NCI-H524 treated with DMSO at 0.1 percent for 48 hours (cell line): Measurements from ENCODE around the gene LRRN4CL.
"Not testable (repeated sequence)": the region's sequence is repeated elsewhere in the genome, so short reads cannot be mapped to it uniquely, and the experiment has no call there.

Experiments
- DNase-seq: peaks from one replicate; lab custom pipeline; 2025; lab: John Stamatoyannopoulos, UW

LRRN4CL gene

DNA sequence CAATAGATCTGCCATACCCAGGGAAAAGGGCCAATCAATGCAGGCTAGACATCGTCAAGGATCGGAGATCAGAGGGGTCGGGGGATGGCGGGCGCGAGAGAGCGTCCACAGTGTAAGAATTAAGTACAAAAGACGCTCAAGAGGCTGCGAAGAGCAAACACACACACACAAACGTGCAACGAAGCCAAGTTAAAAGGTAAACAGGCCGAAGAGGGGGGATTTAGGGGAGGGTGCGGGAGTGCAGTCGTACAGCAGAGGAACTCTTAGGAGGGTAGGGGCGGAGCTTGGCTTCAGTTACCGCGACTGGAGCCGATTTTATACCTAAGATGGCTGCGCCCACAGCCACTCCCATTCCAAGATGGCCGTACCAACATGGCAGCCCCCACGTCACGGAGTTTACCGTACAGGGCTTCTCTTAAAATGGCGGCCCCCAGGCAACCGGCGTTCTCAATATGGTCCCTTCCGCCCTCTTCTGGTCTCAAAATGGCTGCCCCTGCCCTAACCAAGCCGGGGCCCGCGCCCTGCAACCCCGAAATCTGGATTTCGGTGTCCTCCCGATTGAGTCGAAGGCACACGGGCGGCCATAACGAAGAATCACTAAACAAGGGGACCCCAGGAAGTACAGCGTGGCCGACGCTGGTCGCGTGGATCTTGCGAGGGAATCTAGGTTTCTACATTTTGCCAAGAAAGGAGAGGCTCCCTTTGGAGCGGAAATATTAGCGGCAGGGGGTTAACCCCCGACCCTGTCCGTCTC, 20.1 kb upstream of the LRRN4CL start:
- DNase-seq = peak; percentile 86

DNA sequence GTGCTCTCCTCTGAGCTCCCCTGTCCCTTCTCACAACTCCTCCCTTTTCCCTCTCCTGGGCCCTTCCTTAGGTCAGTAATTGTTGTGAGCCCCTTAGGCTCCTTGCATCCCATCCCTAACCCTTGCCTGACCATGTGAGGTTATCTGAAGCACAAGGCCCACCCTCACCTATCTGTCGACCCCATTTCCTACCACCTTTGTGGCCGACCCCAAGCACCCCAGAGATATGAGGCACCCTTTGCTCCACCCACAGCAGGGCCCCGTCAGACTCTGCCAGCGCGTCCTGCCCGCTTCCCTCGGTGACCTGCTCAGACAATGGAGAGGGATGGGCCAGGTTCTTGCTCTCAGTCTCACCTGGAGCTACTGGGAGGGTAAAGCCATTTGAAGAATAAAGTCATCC, 19.5 kb upstream of the LRRN4CL start:
- no peak for DNase-seq

DNA sequence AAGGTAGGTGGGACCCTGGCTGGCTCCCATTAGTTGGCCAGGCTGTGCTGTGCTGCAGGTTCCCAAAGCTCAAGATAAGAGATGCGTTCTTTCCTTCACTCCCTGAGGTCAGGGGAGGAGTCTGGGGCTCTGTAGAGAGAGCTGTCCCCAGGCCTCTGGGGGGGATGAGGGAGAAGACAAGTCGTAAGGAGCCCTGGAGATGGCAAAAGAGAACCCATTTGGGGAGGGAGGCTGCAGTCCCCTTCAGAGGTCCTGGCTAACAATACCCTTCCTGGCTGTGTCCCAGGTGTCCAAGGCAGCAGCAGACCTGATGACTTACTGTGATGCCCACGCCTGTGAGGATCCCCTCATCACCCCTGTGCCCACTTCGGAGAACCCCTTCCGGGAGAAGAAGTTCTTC, 19.1 kb upstream of the LRRN4CL start:
- no peak for DNase-seq

DNA sequence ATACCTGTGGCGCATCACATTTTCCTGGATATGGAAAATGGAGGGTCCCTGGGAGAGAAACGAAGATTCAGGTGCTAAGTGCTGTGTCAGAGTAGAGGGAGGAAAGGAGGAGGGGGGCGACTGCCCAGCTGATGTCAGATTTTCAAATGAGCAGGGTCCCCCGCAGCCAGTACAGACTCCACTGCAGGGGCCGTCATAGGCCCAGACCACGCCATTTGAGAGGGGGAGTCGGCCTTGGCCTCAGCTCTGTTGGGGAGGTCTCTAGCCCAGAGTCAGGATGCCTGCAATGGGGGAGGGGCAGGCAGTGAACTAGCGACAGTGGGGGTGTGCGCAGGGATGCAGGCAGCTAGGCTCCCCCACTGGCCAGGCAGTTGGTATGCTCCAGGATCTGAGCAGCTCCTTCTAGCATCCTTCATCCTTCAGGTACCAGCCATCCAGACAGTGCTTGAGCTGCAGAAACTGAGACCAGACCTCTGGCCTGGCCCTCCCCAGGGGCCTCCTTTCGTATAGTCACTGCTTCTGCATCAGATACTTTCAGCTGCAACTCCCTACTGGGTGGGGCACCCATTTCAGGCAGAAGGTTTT, 18.0 kb upstream of the LRRN4CL start, which contains the start of the genes BSCL2 and GNG3:
TSS of gene BSCL2 (minus strand) at position 148 of the 585 bp plus-strand sequence. CDS start 229 bp downstream, outside the sequence.
TSS of gene GNG3 (plus strand) at position 400 of the 585 bp plus-strand sequence. CDS start 620 bp downstream, outside the sequence.
- DNase-seq = no peak

DNA sequence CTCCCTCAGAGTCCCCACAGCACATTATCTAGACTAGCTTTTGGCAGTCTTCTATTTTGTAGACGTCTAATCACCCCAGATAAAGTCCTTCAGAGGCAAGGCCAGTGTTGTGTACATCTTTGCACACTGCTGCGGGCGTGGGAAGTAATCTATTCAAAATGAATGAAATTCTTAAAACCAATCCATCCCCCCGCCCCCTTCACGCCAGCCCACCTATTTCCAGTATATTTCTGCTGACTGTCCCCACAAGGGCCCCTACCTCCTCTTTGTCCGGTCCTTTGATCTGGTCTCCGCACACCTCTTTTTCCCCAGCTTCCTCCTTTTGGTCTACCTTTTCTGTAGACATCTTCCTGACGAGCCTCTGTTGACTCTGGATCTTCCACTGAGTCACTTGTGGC, 17.5 kb upstream of the LRRN4CL start:
- DNase-seq = no peak

DNA sequence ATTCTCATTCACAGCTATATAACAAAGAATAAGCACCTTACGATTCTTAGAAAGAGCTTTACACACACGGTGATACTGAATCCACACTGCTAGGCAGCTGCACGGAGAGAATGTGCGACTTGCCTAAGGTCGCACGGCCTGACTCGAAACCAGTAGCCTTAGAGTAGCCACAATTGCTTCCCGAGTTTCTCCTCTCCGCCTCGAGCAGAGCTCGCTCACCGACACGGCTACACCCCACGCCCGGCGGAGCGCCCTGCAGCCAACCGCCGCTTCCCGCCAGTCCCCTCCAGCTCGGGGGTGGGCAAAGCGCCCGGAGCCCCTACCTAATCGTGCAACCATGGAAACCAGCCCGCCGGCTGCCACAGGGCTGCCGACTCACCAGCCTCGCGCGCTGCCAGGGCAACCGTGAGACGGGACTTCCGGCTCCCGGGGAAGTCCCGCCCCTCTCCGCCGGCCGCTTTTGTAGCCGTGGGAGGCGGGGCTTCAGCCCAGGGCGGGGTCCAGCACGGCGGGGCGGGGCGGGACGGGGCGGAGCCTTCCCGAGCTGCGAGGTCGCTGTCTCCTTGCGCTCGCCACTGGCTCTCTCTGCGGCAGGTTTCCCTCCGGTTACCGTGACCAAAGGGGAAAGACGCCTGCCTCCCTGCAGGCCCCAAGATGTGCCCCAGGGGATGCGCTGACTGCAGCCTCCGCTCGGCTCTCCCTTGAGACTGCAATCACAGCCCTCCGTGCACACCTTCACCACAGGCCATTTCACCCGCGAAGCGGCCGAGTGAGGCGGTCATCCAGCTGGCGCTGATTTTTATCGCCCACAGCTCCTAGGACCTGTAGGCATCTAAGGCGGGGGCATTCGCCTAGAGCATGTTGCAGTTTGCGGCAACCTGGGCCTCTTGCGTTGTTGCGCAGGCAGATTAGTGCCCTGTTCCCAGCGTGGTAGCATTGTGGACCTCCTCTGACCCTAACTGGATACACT, 16.8 kb upstream of the LRRN4CL start:
- DNase-seq = peak; percentile 54

DNA sequence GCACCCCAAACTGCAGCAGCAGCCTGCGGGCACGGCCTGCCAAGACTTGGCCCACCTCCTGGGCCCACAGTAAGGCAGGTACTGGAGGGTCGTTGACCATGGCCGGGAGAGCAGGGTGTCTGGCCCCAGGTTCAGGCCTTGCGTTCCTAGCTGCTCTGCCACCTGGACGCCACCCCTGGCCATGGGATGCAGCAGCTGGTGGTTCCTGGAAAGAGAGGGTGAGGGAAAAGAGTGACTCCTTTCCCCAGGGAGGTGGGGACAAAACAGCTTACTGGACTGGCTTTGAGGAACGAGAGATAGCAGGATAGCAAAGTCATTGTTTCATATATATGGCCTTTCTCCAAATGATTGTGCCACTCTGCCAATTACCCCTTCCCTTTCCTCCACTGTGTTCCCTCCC, 16.1 kb upstream of the LRRN4CL start:
- no peak for DNase-seq

DNA sequence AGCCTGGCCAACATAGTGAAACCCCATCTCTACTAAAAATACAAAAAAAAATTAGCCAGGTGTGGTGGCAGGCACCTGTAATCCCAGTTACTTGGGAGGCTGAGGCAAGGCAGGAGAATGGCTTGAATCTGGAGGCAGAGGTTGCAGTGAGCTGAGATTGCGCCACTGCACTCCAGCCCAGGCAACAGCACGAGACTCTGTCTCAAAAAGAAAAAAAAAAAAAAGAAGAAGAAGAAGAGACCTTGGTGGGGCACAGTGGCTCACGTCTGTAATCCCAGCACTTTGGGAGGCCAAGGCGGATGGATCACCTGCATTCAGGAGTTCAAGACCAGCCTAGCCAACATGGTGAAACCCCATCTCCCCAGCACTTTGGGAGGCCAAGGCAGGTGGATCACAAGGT, 14.6 kb upstream of the LRRN4CL start:
- not testable (repeated sequence) for DNase-seq

DNA sequence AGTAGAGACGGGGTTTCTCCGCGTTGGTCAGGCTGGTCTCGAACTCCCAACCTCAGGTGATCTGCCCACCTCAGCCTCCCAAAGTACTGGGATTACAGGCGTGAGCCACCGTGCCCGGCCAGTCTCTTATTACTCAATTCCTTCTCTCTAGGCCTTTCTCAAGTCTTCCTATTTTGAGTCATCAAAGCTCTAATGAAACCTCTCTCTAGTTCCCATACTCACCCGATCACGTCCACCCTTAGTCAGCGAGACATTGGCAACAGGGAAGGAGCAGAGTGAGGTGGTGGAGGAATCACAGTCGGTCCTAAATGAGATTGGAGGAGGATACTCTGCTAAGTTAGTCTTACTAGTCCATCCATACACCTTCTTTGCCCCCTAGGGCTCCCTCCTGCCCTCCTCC, 12.9 kb upstream of the LRRN4CL start:
- no peak for DNase-seq

DNA sequence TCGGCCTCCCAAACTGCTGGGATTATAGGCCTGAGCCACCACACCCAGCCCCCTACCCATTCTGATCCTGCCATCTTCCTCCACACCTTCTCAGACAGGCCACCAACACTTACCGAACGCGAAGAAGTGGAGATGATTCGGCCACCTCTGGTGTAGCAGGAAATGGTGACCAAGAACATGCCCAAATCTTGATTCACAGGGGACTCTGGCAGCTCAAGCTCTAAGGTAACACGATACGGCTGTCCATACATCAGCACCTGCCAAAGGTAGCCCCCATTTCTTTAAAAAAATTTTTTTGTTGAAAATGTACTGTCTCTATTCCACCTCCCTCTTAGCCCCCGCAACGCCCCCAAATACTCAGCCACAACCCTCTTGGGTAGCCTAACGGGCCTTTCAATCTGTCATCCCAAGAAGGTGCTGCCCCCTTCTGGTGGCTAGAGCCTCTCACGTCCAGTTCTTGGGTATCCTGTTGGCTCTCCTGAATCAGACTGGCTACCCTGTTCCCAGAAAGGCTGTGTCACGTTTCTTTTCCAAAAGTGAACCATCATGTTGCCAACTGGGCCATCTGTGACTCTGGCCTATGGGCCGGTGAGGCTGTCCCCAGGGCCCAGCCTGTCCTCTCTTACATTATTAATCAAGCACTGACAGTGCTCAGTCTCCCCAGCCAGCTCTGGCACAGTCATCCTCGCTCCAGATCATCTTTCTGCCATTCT, 5.3 kb upstream of the LRRN4CL start:
- no peak for DNase-seq

DNA sequence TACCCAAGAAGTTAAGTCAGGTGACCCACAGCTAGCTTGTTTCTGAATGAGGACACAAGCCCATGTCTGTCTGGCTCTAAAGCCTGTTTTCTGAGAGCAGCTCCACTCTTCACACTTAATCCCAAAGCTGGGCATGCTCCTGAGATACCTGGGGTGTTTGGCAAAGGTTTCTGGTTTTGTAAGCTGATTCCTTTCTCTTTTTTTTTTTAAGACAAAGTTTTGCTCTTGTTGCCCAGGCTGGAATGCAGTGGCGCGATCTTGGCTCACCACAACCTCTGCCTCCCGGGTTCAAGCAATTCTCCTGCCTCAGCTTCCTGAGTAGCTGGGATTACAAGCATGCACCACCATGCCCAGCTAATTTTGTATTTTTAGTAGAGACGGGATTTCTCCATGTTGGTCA, 4.3 kb upstream of the LRRN4CL start:
- not testable (repeated sequence) for DNase-seq

DNA sequence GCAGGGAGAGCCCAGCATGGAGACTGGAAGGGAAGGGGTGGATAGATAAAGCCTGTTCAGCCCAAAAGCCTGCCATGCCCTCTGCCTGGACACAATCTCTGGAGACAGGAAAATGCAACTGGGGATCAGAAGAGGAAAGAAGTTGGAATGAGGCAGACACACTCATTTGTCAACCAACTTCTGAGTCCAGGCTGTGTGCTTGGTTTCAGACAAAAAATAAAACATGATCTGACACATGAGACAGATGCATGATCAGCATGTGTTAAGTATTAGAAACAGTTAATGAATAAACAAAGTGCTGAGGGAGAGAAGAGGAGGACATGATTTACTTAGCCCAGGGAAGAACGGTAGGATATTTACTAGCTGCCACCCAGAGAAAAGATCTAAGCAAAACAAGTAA, 839 bp downstream of the LRRN4CL start:
- DNase-seq = no peak

DNA sequence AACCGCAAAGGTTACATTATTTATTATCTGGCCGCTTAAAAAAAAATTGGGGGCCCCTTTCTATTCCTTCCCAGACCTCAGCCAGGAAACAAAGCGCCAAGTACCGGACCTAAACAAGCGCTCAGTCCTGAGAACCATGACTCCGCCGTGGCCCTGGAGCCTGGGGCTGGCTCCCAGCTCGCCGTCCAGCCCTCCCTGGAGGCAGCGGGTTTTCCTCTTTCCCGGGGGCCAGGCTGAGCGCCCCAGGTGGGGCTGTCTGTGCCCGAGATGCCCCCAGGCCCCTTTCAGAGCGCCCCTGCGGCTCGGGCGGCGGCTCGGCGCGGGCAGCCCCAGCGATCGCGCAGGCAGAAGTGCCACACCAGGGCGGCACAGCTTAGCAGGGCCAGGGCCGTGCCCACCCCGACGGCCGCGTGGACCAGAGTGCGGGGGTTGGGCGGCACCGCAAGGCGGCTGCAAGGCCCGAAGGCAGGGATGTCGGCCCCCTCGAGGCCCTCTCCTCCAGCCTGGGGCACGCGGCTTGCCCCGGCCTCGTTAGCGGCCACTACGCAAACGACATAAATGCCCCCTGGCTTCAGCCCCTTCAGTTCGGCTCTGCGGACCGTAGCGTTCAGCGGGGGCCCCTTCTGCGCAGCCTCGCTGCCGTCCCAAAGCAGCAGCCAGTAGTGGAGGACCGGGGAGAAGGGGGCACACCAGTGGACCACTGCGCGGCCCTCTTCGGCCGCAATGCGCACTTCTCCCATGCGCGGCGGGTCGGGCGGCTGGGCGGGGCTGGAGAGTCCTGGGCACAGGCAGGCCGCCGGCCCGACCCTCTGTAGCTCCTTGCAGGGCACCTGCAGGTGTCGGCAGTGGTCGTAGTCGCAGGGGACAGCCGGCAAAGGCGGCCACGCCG, 1.6 kb downstream of the LRRN4CL start:
- DNase-seq = no peak

DNA sequence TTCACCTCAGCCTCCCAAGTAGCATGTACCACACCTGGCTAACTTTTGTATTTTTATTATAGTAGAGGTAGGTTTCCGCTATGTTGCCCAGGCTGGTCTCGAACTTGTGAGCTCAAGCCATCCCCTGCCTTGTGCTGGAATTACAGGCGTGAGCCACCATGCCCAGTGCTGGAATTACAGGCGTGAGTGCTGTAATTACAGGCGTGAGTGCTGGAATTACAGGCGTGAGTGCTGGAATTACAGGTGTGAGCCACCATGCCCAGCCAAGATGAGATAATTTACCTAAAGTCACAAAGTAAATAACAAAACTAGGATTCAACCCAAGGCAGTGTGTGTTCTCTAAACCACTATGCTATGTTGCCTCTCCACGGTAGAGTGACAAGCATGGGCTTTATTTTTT, 6.8 kb downstream of the LRRN4CL start:
- no peak for DNase-seq

DNA sequence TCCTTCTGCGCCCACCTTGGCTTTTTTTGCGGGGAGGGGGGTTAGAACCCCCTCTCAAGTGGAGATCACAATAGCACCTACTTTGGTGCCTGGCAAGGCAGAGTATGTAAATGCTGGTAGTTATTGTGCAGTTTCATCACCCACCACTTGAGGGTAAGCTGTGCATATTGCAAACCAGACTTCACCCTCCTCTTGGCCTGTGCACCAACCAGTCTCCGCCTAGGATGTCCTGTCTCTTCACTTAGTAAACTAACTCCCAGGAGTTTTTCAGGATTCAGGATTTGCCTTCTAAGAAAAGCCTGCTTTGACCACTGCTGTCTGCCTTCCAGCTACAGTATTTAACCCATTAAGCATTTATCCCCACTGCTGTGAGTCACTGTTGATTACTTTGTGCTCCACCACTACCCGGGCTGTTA, 8.5 kb downstream of the LRRN4CL start:
- no peak for DNase-seq

DNA sequence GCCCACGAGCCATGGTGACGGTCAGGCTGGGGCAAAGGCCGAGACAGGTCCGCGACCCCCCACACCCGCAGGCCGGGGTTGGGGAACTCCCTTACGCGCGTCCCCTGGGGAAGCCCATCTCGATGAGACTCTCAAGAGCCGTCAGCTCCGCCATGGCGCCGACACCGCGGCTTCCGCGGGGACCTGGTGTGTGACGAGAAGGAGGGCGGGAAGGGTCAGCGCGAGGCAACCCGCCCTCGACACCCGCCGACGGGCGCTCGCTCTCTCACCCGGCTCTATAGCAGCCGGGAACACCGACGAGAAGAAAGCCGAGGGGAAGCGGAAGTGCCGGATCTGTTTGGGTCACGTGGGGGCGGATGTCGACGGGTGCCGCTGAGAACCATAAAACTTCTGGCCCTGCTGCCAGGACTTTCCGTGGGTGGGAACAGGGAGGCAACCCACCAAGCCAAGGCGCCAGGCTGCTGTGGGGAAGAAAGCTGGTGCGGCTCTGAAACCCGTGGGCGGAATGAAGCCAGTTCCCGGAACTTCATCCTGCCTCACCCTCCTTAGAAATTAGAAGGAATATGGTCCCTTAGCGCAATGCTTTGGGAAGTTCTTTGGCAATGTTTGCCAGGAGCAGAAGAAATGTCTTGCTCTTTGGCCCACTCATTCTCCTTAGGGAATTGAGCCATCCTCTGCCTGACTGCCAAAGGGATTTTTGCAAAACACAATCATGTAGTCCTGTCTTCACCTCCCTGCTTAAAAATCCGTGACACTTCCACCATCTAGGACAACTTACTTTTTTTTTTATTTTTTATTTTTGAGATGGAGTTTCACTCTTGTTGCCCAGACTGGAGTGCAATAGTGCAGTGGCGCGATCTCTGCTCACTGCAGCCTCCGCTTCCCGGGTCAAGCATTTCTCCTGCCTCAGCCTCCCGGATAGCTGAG, 10.3 kb downstream of the LRRN4CL start, which contains the start of gene UBXN1:
TSS of gene UBXN1 (minus strand) at position 304 of the 927 bp plus-strand sequence. CDS start at position 154, 150 bp downstream.
- peak; percentile 35 for DNase-seq

DNA sequence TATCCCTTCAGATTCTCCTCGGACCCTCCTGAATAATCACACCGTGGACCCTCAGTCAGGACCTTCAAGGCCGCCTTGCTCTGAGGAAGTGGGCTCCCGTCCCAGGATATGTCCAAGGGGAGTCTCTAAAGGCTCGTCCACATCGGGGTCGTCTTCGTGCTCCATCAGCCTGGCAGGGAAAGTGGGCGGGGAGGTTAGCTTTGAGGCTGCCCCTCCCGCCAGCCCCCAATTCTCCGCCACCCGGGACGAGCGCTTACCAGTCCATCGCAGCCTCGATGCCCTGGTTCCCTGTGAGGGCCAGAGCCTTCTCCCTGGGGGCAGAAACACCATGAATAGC, 10.9 kb downstream of the LRRN4CL start:
- DNase-seq = no peak

DNA sequence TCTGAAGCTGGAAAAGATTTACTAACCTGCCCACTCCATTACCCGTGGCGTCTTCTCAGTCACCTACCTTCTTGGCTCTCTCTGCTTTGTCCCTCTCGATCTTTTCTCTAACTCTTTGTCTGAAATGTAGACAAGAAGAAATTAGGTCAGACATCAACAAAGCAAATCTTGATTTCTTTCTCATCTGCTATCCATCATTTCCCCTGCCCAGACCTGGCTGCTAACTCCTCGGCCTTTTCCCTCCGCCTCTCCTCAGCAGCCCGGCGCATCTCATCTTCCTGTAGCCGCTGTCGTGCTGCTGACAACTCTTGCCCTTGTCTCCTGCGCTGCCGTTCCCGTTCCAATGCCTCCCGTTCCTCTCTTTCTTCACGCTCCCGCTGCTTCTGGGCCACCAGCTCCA, 11.6 kb downstream of the LRRN4CL start:
- no peak for DNase-seq

DNA sequence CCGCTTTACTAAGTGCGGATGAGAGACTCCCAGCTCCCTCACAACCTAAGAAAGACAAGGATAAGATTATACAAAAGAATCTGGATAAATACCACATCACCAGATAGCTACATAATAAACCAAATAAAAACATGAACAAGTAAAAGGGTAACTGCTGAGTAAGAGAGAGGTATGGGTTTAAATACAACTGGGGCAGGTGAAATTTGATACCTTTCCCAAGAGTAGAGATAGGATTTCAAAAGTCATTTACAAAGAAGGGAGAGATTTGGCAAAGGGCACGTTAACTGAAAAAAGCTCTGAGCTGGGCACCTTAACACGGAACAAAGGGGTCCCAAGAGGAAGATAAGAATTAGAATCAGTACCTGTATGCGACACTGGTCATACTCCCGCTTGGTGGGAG, 12.2 kb downstream of the LRRN4CL start:
- DNase-seq = no peak

DNA sequence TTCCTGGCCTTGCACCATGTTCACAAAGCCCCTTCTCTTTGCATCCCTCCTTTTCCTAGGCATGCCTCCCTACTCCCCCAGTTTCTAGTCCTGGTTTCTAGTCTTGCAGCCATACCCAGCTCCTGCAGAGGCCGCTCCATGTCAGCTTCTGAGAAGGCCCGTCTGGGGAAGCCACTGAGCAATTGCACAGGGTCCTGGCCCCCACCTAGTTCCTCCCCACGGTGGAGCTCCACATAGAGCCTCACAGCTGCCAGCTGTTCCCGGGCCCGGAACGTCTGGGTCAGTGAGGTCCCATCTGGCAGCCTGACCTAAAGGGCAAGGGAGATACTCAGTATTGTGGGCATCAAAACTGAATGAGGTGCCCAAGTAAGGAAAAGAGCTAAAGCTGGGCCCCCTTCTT, 12.6 kb downstream of the LRRN4CL start:
- DNase-seq = no peak
